ENCODE measurements around the gene LILRB2.
"Not testable (repeated sequence)": the region's sequence is repeated elsewhere in the genome, so short reads cannot be mapped to it uniquely, and the experiment has no call there.

The LILRB2 gene

GRCh38 chr19:54281007-54281728 is at the start of gene LILRB2:
Gene LILRB2 (minus strand): TSS chr19:54281110. CDS start chr19:54280496, 614 bp downstream.
- DNase-seq, result no peak

- DNase-seq, result no peak
Measured at GRCh38 chr19:54329476-54330165, 48.7 kb upstream of the LILRB2 start.

- not testable (repeated sequence) for DNase-seq
Measured at GRCh38 chr19:54328781-54329180, 47.9 kb upstream of the LILRB2 start.

GRCh38 chr19:54325631-54326030 is 44.7 kb upstream of the LILRB2 start:
- DNase-seq, result no peak

GRCh38 chr19:54325194-54325621 is 44.3 kb upstream of the LILRB2 start:
- DNase-seq, result peak; percentile 73

GRCh38 chr19:54324071-54324470 is 43.2 kb upstream of the LILRB2 start:
- no peak for DNase-seq

GRCh38 chr19:54322934-54323333 is 42.0 kb upstream of the LILRB2 start:
- not testable (repeated sequence) for DNase-seq

GRCh38 chr19:54322295-54322694 is 41.4 kb upstream of the LILRB2 start:
- DNase-seq, result not testable (repeated sequence)

GRCh38 chr19:54319892-54320670 is 39.2 kb upstream of the LILRB2 start:
- DNase-seq, result no peak

- DNase-seq, result no peak
Measured at GRCh38 chr19:54319049-54319448, 38.1 kb upstream of the LILRB2 start.

GRCh38 chr19:54317965-54318240 is 37.0 kb upstream of the LILRB2 start:
- no peak for DNase-seq

- no peak for DNase-seq
Measured at GRCh38 chr19:54317108-54317964, 36.4 kb upstream of the LILRB2 start.

GRCh38 chr19:54316746-54317107 is 35.8 kb upstream of the LILRB2 start:
- DNase-seq, result no peak

- peak; percentile 21 for DNase-seq
Measured at GRCh38 chr19:54315956-54316355, 35.0 kb upstream of the LILRB2 start.

GRCh38 chr19:54312436-54313377 is 31.8 kb upstream of the LILRB2 start, which contains the start of gene LILRA5:
Gene LILRA5 (minus strand): TSS chr19:54313166. CDS start chr19:54313019, 147 bp downstream.
- no peak for DNase-seq

- DNase-seq, result peak; percentile 30
Measured at GRCh38 chr19:54312011-54312410, 31.1 kb upstream of the LILRB2 start.

GRCh38 chr19:54311486-54311885 is 30.6 kb upstream of the LILRB2 start:
- peak; percentile 33 for DNase-seq

GRCh38 chr19:54310543-54310942 is 29.6 kb upstream of the LILRB2 start:
- DNase-seq, result peak; percentile 45

GRCh38 chr19:54309811-54310210 is 28.9 kb upstream of the LILRB2 start:
- peak; percentile 44 for DNase-seq

- DNase-seq, result peak; percentile 37
Measured at GRCh38 chr19:54307389-54308020, 26.6 kb upstream of the LILRB2 start.

GRCh38 chr19:54305141-54305540 is 24.2 kb upstream of the LILRB2 start:
- peak; percentile 15 for DNase-seq

Measured in activated CD8-positive, alpha-beta memory T cell treated with anti-CD3 and anti-CD28 coated beads for 24 hours (primary cell).